T-helper 1 cell treated with Interleukin-12 subunit alpha and Interleukin-12 subunit beta and Interleukin-4 antibody, amounts not matched to agents 30 μg/mL and 1 μg/mL, for 36 hours (primary cell): ENCODE measurements around the gene RSAD1.
"Not testable (repeated sequence)": the region's sequence is repeated elsewhere in the genome, so short reads cannot be mapped to it uniquely, and the experiment has no call there.

Experiments
- H3K27ac Mint-ChIP-seq: one replicate; pipeline ENCODE4 v1.8.0; 2021; ENCODE audit warnings: mild to moderate bottlenecking, mixed read lengths
- H3K27me3 Mint-ChIP-seq: one replicate; pipeline ENCODE4 v1.8.0; 2021; ENCODE audit warnings: low read depth, mixed read lengths
- H3K36me3 Mint-ChIP-seq: one replicate; pipeline ENCODE4 v1.8.0; 2021; ENCODE audit warnings: low read depth, mixed read lengths
- H3K4me1 Mint-ChIP-seq: one replicate; pipeline ENCODE4 v1.8.0; 2021; ENCODE audit warnings: low read depth, mixed read lengths
- H3K4me3 Mint-ChIP-seq: one replicate; pipeline ENCODE4 v1.8.0; 2021; ENCODE audit warnings: mild to moderate bottlenecking, moderate library complexity, mixed read lengths
- H3K9me3 Mint-ChIP-seq: one replicate; pipeline ENCODE4 v1.8.0; 2021; ENCODE audit warnings: mixed read lengths

The RSAD1 gene

DNA sequence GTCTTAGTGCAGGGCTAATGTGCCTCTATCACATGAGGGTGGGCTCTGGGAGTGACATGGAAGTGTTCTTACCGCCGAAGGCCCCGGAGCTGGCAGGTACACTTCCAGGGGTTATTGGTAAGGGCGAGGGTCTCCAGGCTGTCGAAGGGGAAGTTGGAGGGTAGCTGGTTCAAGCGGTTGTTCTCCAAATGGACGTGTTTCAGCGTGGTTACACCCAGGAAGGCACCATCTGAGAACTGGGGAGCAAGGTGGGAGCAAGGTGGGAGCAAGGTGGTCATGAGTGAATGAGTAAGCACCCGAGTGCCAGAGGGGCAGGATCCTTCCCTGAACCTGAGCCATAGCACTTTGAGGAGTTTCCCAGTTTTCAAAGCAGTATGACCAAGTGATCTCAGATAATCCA lies 13.0 kb upstream of the RSAD1 start:
- no peaks in the 10 kb centered on the region for H3K4me1 Mint-ChIP-seq
- no peaks in the 10 kb centered on the region for H3K9me3 Mint-ChIP-seq
- H3K27me3 Mint-ChIP-seq, result peaks cover 25% of the 10 kb centered on the region
- no peaks in the 10 kb centered on the region for H3K36me3 Mint-ChIP-seq
- no peak overlapping the region for H3K4me3 Mint-ChIP-seq
- no peak overlapping the region for H3K27ac Mint-ChIP-seq

DNA sequence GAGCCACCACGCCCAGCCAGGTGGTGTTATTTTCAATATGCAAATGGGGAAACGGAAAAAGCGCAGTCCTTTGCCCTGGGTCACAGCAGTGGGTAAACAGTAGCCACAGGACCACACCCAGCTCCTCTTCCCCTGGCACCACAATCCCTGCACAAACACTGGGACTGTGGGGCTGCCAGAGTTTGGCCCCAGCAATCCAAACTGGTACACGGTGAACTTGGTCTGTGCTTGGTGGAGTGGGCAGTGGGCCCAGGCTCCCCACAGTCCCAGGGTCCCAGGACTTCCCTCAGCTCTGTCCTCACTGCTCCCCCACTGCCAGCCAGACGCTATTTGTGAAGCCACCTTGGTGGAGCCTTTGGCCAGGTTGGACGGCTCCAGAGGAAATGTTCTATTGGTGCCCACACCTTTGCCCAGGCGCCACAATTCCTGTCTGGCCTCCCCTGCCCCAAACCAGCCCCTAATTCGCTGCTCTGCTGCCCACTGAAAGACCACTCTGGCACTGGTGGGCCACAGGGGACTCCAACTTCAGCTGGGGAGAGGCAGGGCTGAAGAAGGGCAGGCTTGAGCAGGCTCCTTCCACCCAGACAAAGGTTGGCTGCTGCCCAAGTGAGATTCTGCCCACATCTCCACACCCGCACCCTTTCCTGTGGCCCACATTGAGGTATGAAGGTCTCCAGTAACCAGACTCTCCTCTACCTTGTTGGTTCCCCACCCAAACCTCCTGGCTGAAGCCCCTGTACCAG lies 12.1 kb upstream of the RSAD1 start:
- H3K4me3 Mint-ChIP-seq, result no peak overlapping the region
- no peaks in the 10 kb centered on the region for H3K36me3 Mint-ChIP-seq
- H3K9me3 Mint-ChIP-seq, result no peaks in the 10 kb centered on the region
- no peaks in the 10 kb centered on the region for H3K4me1 Mint-ChIP-seq
- H3K27ac Mint-ChIP-seq, result no peak overlapping the region
- H3K27me3 Mint-ChIP-seq, result peaks cover 28% of the 10 kb centered on the region

- no peaks in the 10 kb centered on the region for H3K36me3 Mint-ChIP-seq
- no peaks in the 10 kb centered on the region for H3K4me1 Mint-ChIP-seq
- no peak overlapping the region for H3K27ac Mint-ChIP-seq
- H3K4me3 Mint-ChIP-seq, result no peak overlapping the region
- H3K27me3 Mint-ChIP-seq, result peaks cover 28% of the 10 kb centered on the region
- no peaks in the 10 kb centered on the region for H3K9me3 Mint-ChIP-seq
Measured at GRCh38 chr17:50467114-50467854, 11.4 kb upstream of the RSAD1 start.

- Mint-ChIP-seq H3K36me3 (no peaks in the 10 kb centered on the region), H3K4me1 (no peaks in the 10 kb centered on the region), H3K27me3 (peaks cover 28% of the 10 kb centered on the region), H3K9me3 (no peaks in the 10 kb centered on the region), H3K4me3 (no peak overlapping the region), H3K27ac (no peak overlapping the region)
Measured at GRCh38 chr17:50467855-50468303, 10.8 kb upstream of the RSAD1 start.

DNA sequence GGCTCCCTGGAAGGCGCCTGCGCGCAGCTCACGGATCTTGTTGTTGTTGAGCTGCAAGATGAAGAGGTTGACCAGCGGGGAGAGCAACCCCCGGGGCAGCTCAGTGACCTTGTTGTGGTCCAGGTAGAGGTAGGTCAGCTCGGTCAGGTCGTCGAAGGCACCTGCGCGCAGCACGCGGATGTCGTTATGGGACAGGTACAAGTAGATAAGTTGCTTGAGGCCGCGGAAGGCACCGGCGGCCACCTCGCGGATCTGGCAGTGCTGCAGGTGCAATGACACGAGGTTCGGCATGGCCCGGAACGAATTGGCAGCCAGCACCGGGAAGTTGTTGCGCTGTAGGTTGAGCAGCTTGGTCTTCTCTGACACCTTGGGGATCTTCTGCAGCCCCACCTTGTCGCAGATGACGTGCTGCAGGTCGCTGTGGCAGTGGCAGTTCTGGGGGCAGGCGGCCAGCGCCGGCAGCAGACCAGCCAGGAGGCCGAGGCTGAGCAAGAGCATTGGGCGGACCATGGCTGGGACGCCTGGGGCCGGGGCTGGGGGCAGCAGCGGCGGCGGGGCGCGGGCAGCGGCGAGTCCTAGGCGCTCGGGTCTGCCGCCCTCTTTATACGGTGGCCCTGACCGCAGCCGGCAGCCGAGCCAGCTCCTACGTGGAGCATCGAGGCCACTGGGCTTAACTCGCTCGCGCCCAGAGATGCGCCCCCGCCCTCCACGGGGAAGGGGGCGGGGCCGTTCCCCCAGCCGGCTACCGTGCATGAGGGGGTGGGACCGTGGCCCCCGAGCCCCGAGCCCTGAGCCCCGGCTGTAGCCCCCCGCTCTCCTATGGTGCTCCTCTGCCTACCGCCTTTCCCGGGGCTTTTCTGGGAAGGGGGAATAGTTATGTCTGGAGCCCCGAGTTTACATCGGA lies 10.1 kb upstream of the RSAD1 start, which contains the start of gene CHAD:
Gene CHAD (minus strand): TSS at position 577 of the 904 bp plus-strand sequence. CDS start 67 bp downstream, at position 510.
- Mint-ChIP-seq H3K36me3 (peaks cover 2% of the 10 kb centered on the region), H3K27ac (no peak within 1 kb of the TSS), H3K4me1 (no peaks in the 10 kb centered on the region), H3K27me3 (peaks cover 28% of the 10 kb centered on the region), H3K9me3 (no peaks in the 10 kb centered on the region), H3K4me3 (no peak within 1 kb of the TSS)

DNA sequence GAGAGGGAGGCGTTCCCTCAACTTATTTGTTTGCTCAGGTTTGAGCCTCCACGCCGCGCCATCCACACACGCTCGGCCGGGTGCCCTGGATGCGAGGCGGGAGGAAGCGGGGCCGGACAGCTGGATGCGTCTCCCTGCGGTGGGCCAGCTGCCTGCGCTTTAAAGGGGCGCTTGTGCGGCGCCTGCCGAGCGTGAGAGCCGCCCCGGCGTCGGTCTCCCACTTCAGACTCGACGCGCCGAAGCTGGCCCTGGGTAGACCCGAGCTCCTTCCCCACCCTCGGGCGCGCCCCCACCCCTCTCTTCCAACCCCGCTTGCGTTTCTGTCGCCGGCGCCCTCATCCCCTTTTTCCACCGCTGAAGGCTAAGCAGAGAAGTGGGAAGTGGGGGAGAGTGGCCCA lies 9.5 kb upstream of the RSAD1 start:
- peaks cover 2% of the 10 kb centered on the region for H3K36me3 Mint-ChIP-seq
- H3K9me3 Mint-ChIP-seq, result no peaks in the 10 kb centered on the region
- no peak overlapping the region for H3K4me3 Mint-ChIP-seq
- no peak overlapping the region for H3K27ac Mint-ChIP-seq
- no peaks in the 10 kb centered on the region for H3K4me1 Mint-ChIP-seq
- peaks cover 28% of the 10 kb centered on the region for H3K27me3 Mint-ChIP-seq

DNA sequence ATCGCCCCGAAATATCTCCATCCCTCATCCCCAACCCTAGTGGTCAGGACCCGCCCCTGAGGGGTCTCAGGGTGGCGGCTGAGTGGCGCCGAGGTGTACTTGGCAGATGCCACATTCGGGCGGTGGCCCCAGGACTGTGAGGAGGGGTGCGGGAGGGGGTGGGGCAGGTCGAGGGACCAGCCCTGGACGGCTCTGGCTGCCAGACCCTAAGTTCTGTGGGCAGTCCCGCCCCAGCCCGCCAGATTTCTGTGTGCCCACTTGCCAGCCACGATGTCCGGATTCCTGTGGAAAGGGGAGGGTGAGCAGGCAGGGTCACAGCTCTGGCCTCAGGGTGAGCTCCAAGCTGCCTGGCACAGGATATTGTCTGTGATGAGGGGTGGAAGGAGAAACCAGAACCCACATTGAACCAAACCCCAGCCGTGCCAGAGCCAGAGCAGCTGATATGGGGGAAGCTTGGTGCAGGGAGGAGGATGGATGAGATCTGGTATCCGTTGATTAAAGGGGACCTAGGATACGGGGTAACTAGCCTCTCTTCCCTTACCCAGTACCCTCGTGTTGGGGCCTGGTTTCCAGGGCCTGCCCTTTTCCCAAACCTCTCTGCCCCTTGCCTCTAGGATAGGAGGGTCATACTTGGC lies 8.9 kb upstream of the RSAD1 start:
- Mint-ChIP-seq H3K27ac (no peak overlapping the region), H3K4me3 (no peak overlapping the region), H3K36me3 (peaks cover 2% of the 10 kb centered on the region), H3K4me1 (no peaks in the 10 kb centered on the region), H3K9me3 (no peaks in the 10 kb centered on the region), H3K27me3 (peaks cover 28% of the 10 kb centered on the region)

DNA sequence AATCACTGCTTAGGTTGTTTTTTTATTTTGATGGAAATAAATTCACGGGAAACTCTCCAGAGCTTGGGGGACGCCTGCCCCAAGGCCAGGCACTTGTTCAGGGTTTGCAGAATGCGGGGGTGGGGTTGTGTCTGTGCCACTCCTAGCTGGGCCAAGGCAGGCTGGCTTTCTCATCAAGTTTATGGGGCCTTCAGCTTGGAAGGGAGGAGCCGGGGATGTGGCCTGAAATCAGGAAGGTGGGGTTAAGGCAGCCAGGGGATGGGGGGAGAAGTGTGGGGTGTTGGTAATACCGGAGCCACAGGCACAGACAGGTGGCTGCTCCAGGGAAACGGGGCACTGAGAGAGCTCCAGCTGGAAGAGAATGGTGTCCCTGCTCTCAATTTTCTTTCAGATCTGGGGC lies 8.2 kb upstream of the RSAD1 start:
- Mint-ChIP-seq H3K27ac (no peak overlapping the region), H3K36me3 (peaks cover 2% of the 10 kb centered on the region), H3K4me3 (no peak overlapping the region), H3K4me1 (no peaks in the 10 kb centered on the region), H3K9me3 (no peaks in the 10 kb centered on the region), H3K27me3 (peaks cover 30% of the 10 kb centered on the region)

GRCh38 chr17:50471009-50471905 lies 7.4 kb upstream of the RSAD1 start:
- no peak overlapping the region for H3K27ac Mint-ChIP-seq
- no peak overlapping the region for H3K4me3 Mint-ChIP-seq
- no peaks in the 10 kb centered on the region for H3K9me3 Mint-ChIP-seq
- peaks cover 2% of the 10 kb centered on the region for H3K36me3 Mint-ChIP-seq
- H3K4me1 Mint-ChIP-seq, result no peaks in the 10 kb centered on the region
- peaks cover 32% of the 10 kb centered on the region for H3K27me3 Mint-ChIP-seq

- Mint-ChIP-seq H3K27me3 (peaks cover 31% of the 10 kb centered on the region), H3K36me3 (peaks cover 2% of the 10 kb centered on the region), H3K27ac (no peak overlapping the region), H3K4me1 (no peaks in the 10 kb centered on the region), H3K4me3 (no peak overlapping the region), H3K9me3 (no peaks in the 10 kb centered on the region)
Measured at GRCh38 chr17:50472286-50472685, 6.4 kb upstream of the RSAD1 start.

DNA sequence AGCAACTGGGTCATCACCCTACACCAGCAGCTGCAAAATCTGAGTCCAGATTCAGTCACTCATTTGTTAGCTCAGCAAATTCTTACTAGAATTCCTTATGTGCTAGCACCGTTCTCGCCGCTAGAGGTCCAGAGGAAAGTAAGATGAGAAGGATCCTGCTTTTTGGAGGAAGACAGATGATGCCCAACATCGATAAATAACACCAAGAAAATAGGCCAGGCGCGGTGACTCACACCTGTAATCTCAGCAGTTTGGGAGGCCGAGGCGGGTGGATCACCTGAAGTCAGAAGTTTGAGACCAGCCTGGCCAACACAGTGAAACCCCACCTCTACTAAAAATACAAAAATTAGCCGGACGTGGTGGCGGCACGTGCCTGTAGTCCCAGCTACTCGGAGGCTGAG lies 5.9 kb upstream of the RSAD1 start:
- H3K27ac Mint-ChIP-seq, H3K9me3 Mint-ChIP-seq, H3K4me1 Mint-ChIP-seq, H3K4me3 Mint-ChIP-seq, H3K36me3 Mint-ChIP-seq: not testable (repeated sequence)
- peaks cover 27% of the 10 kb centered on the region for H3K27me3 Mint-ChIP-seq

- Mint-ChIP-seq H3K27me3 (peaks cover 18% of the 10 kb centered on the region), H3K9me3 (no peaks in the 10 kb centered on the region), H3K36me3 (peaks cover 2% of the 10 kb centered on the region), H3K4me3 (no peak overlapping the region), H3K4me1 (peaks cover 5% of the 10 kb centered on the region), H3K27ac (no peak overlapping the region)
Measured at GRCh38 chr17:50473901-50474300, 4.8 kb upstream of the RSAD1 start.

GRCh38 chr17:50474523-50474922 lies 4.1 kb upstream of the RSAD1 start:
- H3K27me3 Mint-ChIP-seq, result peaks cover 18% of the 10 kb centered on the region
- peaks cover 2% of the 10 kb centered on the region for H3K36me3 Mint-ChIP-seq
- H3K4me3 Mint-ChIP-seq, result no peak overlapping the region
- peaks cover 8% of the 10 kb centered on the region for H3K4me1 Mint-ChIP-seq
- H3K27ac Mint-ChIP-seq, result no peak overlapping the region
- no peaks in the 10 kb centered on the region for H3K9me3 Mint-ChIP-seq
